Measurements from ENCODE around the gene AFTPH. TPM values are rescaled to one million over a fixed set of nuclear protein-coding genes. Genes with fewer than 3 reads are reported as not detected.

Gene AFTPH
- polyA plus RNA-seq, 1 of the 3 experiments (the other 2 are of a cell fraction): 7.4 TPM

DNA sequence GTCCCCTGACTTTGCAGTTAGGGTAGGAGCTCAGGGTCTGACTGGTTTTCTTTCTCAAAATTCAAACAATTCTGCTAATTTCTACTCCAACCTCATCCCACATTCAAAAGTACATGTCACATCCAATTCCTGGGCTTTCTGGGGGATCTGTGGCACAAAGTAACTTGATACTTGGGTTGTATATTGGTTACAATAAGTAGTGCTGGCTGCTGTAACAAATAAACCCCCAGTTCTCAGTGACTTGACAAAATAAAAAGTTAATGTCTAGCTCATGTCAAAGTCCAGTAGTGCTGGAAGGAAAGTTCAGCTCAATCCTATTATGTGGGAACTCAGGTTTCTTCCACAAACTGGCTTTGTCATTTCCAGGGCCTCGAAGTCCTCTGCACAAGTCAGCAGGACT, 47.1 kb upstream of the AFTPH start:
- TF ChIP-seq FOXJ3 (CRISPR knock-in tag; IDR thresholded peaks at IDR 0.05): no peak
- no peak for TF ChIP-seq RCOR1 (IDR thresholded peaks at IDR 0.05; ENCODE audit: low read length)
- TF ChIP-seq TAF1 (IDR thresholded peaks at IDR 0.05; ENCODE audit: borderline replicate concordance, low read depth, low read length): no peak
- TF ChIP-seq, protein P1, sequence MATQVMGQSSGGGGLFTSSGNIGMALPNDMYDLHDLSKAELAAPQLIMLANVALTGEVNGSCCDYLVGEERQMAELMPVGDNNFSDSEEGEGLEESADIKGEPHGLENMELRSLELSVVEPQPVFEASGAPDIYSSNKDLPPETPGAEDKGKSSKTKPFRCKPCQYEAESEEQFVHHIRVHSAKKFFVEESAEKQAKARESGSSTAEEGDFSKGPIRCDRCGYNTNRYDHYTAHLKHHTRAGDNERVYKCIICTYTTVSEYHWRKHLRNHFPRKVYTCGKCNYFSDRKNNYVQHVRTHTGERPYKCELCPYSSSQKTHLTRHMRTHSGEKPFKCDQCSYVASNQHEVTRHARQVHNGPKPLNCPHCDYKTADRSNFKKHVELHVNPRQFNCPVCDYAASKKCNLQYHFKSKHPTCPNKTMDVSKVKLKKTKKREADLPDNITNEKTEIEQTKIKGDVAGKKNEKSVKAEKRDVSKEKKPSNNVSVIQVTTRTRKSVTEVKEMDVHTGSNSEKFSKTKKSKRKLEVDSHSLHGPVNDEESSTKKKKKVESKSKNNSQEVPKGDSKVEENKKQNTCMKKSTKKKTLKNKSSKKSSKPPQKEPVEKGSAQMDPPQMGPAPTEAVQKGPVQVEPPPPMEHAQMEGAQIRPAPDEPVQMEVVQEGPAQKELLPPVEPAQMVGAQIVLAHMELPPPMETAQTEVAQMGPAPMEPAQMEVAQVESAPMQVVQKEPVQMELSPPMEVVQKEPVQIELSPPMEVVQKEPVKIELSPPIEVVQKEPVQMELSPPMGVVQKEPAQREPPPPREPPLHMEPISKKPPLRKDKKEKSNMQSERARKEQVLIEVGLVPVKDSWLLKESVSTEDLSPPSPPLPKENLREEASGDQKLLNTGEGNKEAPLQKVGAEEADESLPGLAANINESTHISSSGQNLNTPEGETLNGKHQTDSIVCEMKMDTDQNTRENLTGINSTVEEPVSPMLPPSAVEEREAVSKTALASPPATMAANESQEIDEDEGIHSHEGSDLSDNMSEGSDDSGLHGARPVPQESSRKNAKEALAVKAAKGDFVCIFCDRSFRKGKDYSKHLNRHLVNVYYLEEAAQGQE (IDR thresholded peaks at IDR 0.05; ENCODE audit: low read depth, low read length): no peak
- TF ChIP-seq, protein P2, sequence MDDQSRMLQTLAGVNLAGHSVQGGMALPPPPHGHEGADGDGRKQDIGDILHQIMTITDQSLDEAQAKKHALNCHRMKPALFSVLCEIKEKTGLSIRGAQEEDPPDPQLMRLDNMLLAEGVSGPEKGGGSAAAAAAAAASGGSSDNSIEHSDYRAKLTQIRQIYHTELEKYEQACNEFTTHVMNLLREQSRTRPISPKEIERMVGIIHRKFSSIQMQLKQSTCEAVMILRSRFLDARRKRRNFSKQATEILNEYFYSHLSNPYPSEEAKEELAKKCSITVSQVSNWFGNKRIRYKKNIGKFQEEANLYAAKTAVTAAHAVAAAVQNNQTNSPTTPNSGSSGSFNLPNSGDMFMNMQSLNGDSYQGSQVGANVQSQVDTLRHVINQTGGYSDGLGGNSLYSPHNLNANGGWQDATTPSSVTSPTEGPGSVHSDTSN (IDR thresholded peaks at IDR 0.05): no peak
- no peak for TF ChIP-seq YY1 (IDR thresholded peaks at IDR 0.05; ENCODE audit: low read depth)
- TF ChIP-seq RAD21 (IDR thresholded peaks at IDR 0.05; ENCODE audit: low read length): no peak
- no peak for TF ChIP-seq MEF2A (IDR thresholded peaks at IDR 0.05; ENCODE audit: borderline replicate concordance, low read depth)
- no peak for TF ChIP-seq RFX5 (IDR thresholded peaks at IDR 0.05; ENCODE audit: low read length)
- no peak for TF ChIP-seq SIN3A (IDR thresholded peaks at IDR 0.05; ENCODE audit: borderline replicate concordance, low read depth, low read length)
- TF ChIP-seq JUND (IDR thresholded peaks at IDR 0.05): no peak
- Histone ChIP-seq H3K27ac (ENCODE audit: low read depth in 2 of 2, low read length in 1 of 2) (no peak overlapping the region), H3K4me1 (ENCODE audit: control insufficient read depth in 1 of 2, insufficient read depth in 2 of 2, low read depth in 1 of 2, low read length in 1 of 2) (no peaks in the 10 kb centered on the region; a peak in 1 of 4 replicates), H3K9me3 (no peaks in the 10 kb centered on the region), H3K4me2 (no peak overlapping the region), H3K36me3 (replicated peaks in 1 of 2; ENCODE audit: control insufficient read depth in 1 of 2, insufficient read depth in 2 of 2, low read length in 1 of 2) (no peaks in the 10 kb centered on the region), H3F3A (replicated peaks; ENCODE audit: insufficient read depth) (no peaks in the 10 kb centered on the region), H3K79me2 (ENCODE audit: insufficient read depth) (no peaks in the 10 kb centered on the region), H3K4me3 (ENCODE audit: low read depth in 2 of 2, low read length in 1 of 2) (no peak overlapping the region), H3K27me3 (ENCODE audit: insufficient read depth) (no peaks in the 10 kb centered on the region), H2AFZ (ENCODE audit: low read depth) (no peak overlapping the region), H3K9me2 (no peaks in the 10 kb centered on the region), H4K20me1 (ENCODE audit: insufficient read depth) (no peaks in the 10 kb centered on the region), H3K9ac (no peak overlapping the region)
- DNase-seq: no peak
- WGBS (ENCODE audit: low lambda C conversion rate): 55% methylated on average over 1 of the region's 1 CpG
- ChIA-PET POLR2A (no interaction called here), CTCF (interaction anchor here (1.0 to 2.4 kb wide), 2 partner anchors 11 to 147 kb away, joined by 3 to 10 read pairs; no protein-coding TSS in a partner anchor)

DNA sequence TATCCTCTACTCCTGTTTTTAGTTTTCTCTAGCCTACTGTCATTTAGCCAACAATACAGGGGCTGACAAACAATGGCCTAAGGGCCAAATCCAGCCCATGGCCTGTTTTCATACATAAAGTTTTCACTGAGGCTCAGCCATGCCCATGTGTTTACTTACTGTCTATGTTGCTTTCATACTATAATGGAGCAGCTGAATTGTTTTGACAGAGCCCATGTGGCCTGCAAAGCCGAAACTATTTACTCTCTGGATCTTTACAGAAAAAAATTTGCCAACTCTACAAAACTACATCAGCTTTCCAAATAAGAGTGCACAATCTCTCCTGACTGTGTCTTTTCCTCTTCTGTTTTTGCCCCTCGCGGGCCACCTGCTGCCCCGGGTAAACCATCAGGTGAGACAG, 46.1 kb upstream of the AFTPH start:
- H2AFZ ChIP-seq (ENCODE audit: low read depth): no peak overlapping the region
- H3K4me2 ChIP-seq: no peak overlapping the region
- H3K4me3 ChIP-seq (ENCODE audit: low read depth in 2 of 2, low read length in 1 of 2): no peak overlapping the region
- POLR2A ChIA-PET: no interaction called here
- H3K9ac ChIP-seq: no peak overlapping the region
- no peaks in the 10 kb centered on the region for H3K79me2 ChIP-seq (ENCODE audit: insufficient read depth)
- H3K4me1 ChIP-seq (ENCODE audit: control insufficient read depth in 1 of 2, insufficient read depth in 2 of 2, low read depth in 1 of 2, low read length in 1 of 2): peaks cover 5 to 7% of the 10 kb centered on the region in 2 experiments; a peak in 1 of 4 replicates
- H3K36me3 ChIP-seq (replicated peaks in 1 of 2; ENCODE audit: control insufficient read depth in 1 of 2, insufficient read depth in 2 of 2, low read length in 1 of 2): no peaks in the 10 kb centered on the region
- no peak overlapping the region for H3K27ac ChIP-seq (ENCODE audit: low read depth in 2 of 2, low read length in 1 of 2)
- H3K9me2 ChIP-seq: no peaks in the 10 kb centered on the region
- H3K9me3 ChIP-seq: no peaks in the 10 kb centered on the region
- H3K27me3 ChIP-seq (ENCODE audit: insufficient read depth): no peaks in the 10 kb centered on the region
- DNase-seq: no peak
- CTCF ChIA-PET: interaction anchor here (2.4 kb wide), 1 partner anchor 10 kb away, joined by 10 read pairs; no protein-coding TSS in a partner anchor
- no peaks in the 10 kb centered on the region for H4K20me1 ChIP-seq (ENCODE audit: insufficient read depth)
- TF ChIP-seq TCF12 (IDR thresholded peaks at IDR 0.05) (no peak), RAD21 (IDR thresholded peaks at IDR 0.05; ENCODE audit: low read length) (no peak), GATA2 (CRISPR knock-in tag; IDR thresholded peaks at IDR 0.05) (no peak), POLR2AphosphoS5 (IDR thresholded peaks at IDR 0.05; ENCODE audit: low read depth, low read length) (no peak), JUND (IDR thresholded peaks at IDR 0.05) (no peak), GABPA (IDR thresholded peaks at IDR 0.05; ENCODE audit: low read depth) (no peak), NRF1 (IDR thresholded peaks at IDR 0.05; ENCODE audit: low read depth, low read length) (no peak), MEF2A (IDR thresholded peaks at IDR 0.05; ENCODE audit: borderline replicate concordance, low read depth) (no peak), EZH2phosphoT487 (IDR thresholded peaks at IDR 0.05; ENCODE audit: borderline replicate concordance, low read depth) (no peak), RFX5 (IDR thresholded peaks at IDR 0.05; ENCODE audit: low read length) (no peak)
- TF ChIP-seq, protein P3, sequence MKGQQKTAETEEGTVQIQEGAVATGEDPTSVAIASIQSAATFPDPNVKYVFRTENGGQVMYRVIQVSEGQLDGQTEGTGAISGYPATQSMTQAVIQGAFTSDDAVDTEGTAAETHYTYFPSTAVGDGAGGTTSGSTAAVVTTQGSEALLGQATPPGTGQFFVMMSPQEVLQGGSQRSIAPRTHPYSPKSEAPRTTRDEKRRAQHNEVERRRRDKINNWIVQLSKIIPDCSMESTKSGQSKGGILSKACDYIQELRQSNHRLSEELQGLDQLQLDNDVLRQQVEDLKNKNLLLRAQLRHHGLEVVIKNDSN (IDR thresholded peaks at IDR 0.05; ENCODE audit: borderline replicate concordance, low read depth): no peak
- TF ChIP-seq, protein P4, sequence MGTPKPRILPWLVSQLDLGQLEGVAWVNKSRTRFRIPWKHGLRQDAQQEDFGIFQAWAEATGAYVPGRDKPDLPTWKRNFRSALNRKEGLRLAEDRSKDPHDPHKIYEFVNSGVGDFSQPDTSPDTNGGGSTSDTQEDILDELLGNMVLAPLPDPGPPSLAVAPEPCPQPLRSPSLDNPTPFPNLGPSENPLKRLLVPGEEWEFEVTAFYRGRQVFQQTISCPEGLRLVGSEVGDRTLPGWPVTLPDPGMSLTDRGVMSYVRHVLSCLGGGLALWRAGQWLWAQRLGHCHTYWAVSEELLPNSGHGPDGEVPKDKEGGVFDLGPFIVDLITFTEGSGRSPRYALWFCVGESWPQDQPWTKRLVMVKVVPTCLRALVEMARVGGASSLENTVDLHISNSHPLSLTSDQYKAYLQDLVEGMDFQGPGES (IDR thresholded peaks at IDR 0.05; ENCODE audit: low read depth, low read length): no peak
- TF ChIP-seq, protein P5, sequence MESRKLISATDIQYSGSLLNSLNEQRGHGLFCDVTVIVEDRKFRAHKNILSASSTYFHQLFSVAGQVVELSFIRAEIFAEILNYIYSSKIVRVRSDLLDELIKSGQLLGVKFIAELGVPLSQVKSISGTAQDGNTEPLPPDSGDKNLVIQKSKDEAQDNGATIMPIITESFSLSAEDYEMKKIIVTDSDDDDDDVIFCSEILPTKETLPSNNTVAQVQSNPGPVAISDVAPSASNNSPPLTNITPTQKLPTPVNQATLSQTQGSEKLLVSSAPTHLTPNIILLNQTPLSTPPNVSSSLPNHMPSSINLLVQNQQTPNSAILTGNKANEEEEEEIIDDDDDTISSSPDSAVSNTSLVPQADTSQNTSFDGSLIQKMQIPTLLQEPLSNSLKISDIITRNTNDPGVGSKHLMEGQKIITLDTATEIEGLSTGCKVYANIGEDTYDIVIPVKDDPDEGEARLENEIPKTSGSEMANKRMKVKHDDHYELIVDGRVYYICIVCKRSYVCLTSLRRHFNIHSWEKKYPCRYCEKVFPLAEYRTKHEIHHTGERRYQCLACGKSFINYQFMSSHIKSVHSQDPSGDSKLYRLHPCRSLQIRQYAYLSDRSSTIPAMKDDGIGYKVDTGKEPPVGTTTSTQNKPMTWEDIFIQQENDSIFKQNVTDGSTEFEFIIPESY (IDR thresholded peaks at IDR 0.05; ENCODE audit: borderline replicate concordance, low read depth): no peak
- H3F3A ChIP-seq (replicated peaks; ENCODE audit: insufficient read depth): peaks cover 5% of the 10 kb centered on the region
- WGBS (ENCODE audit: low lambda C conversion rate): 90% methylated on average over 4 of the region's 4 CpGs
